Coronary artery (tissue), 2 donors: ENCODE measurements around the gene PTPN14.

Source experiments
- DNase-seq: peaks from one replicate; pipeline ENCODE4 v3.0.0-alpha.2; 2017; ENCODE audit warnings: low spot score
- H3K27ac ChIP-seq, 2 donors: fragments of 200-600 bp; sonication (generic); one replicate each; pipeline ENCODE4 v1.5.1; 2016 to 2019
- H3K4me3 ChIP-seq: fragments of 200-600 bp; sonication (generic); 2 replicates; pipeline ENCODE4 v1.5.1; 2016; ENCODE audit warnings: mild to moderate bottlenecking, moderate library complexity
- TF ChIP-seq, protein P1 (sequence below): fragments of 200-600 bp; sonication (generic); IDR thresholded peaks from one replicate; pipeline ENCODE4 v1.5.1; 2019; ENCODE audit warnings: antibody characterized with exemption

Gene PTPN14

GRCh38 chr1:214461305-214461704, 90.1 kb downstream of the PTPN14 start:
- TF ChIP-seq, protein P1, sequence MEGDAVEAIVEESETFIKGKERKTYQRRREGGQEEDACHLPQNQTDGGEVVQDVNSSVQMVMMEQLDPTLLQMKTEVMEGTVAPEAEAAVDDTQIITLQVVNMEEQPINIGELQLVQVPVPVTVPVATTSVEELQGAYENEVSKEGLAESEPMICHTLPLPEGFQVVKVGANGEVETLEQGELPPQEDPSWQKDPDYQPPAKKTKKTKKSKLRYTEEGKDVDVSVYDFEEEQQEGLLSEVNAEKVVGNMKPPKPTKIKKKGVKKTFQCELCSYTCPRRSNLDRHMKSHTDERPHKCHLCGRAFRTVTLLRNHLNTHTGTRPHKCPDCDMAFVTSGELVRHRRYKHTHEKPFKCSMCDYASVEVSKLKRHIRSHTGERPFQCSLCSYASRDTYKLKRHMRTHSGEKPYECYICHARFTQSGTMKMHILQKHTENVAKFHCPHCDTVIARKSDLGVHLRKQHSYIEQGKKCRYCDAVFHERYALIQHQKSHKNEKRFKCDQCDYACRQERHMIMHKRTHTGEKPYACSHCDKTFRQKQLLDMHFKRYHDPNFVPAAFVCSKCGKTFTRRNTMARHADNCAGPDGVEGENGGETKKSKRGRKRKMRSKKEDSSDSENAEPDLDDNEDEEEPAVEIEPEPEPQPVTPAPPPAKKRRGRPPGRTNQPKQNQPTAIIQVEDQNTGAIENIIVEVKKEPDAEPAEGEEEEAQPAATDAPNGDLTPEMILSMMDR: no peak
- Histone ChIP-seq H3K27ac (no peak overlapping the region), H3K4me3 (no peak overlapping the region)
- no peak for DNase-seq

DNA sequence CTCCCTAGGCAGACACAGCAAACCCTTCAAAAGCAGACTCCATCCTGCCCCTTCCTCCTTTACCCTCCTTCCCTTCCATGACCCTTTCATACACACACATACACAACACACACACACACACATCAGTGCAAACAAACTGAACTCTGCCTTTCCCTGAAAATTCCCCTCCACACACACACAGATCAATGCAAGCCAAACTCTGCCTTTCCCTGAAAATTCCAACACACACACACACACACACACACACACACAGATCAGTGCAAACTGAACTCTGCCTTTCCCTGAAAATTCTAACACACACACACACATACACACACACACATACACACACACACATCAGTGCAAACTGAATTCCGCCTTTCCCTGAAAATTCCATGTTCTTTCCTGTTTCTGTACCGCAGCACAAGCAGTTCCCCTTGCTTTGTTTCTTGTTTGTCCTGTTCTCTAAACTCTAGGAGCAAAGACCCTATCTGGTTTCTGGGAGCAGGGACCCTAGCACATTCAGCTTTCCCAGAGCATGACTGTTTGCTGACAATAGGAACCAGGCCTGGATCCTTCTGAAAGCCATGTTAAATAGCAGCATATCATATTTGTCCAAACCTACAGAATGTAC, 91.0 kb downstream of the PTPN14 start:
- no peak overlapping the region for H3K27ac ChIP-seq
- DNase-seq: no peak
- H3K4me3 ChIP-seq: no peak overlapping the region
- TF ChIP-seq, protein P1: no peak

- TF ChIP-seq, protein P1: no peak
- DNase-seq: no peak
- Histone ChIP-seq H3K27ac (no peak overlapping the region), H3K4me3 (no peak overlapping the region)
Measured at GRCh38 chr1:214459895-214460294, 91.5 kb downstream of the PTPN14 start.

GRCh38 chr1:214458541-214458940, 92.9 kb downstream of the PTPN14 start:
- H3K4me3 ChIP-seq: no peak overlapping the region
- DNase-seq: no peak
- H3K27ac ChIP-seq: no peak overlapping the region
- TF ChIP-seq, protein P1: no peak

GRCh38 chr1:214455971-214456867, 95.2 kb downstream of the PTPN14 start:
- Histone ChIP-seq H3K4me3 (no peak overlapping the region), H3K27ac (no peak overlapping the region)
- TF ChIP-seq, protein P1: no peak
- DNase-seq: no peak

DNA sequence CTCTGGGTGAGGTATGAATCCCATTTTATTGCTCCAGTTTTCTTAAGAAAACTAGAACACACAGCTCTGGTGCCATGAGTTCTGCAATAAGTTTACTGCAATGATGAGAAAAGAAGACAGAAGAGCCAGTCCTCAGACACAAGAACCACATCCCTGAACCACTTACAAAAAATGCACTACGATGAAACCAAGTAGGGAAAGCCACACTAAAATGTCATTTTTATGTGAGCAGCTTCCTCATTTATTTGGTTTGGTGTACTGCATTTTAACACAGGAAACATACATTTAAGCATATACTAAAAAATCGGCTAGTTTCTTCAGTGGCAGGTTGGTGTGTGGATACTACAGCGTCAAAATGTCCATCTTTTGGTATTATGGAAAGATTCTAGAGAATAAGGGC, 95.9 kb downstream of the PTPN14 start:
- no peak for DNase-seq
- TF ChIP-seq, protein P1: no peak
- H3K27ac ChIP-seq: no peak overlapping the region
- no peak overlapping the region for H3K4me3 ChIP-seq
